Ishikawa (cell line): ENCODE results near the gene GCNT3.

Experiments used
- CEBPB ChIP-seq: IDR thresholded peaks from 2 replicates; pipeline ENCODE4 v1.6.1; 2012
- CREB1 ChIP-seq: IDR thresholded peaks from 2 replicates; pipeline ENCODE4 v1.6.1; 2012; ENCODE audit warnings: low read depth
- EGR1 ChIP-seq: IDR thresholded peaks from 2 replicates; pipeline ENCODE4 v1.6.1; 2012
- EP300 ChIP-seq: IDR thresholded peaks from 2 replicates; pipeline ENCODE4 v1.6.1; 2012; ENCODE audit warnings: borderline replicate concordance
- FOXM1 ChIP-seq: IDR thresholded peaks from 2 replicates; pipeline ENCODE4 v1.6.1; 2012; ENCODE audit warnings: low read depth, borderline replicate concordance
- NFIC ChIP-seq: IDR thresholded peaks from 2 replicates; pipeline ENCODE4 v1.6.1; 2012
- RAD21 ChIP-seq: IDR thresholded peaks from 2 replicates; pipeline ENCODE4 v1.6.1; 2012; ENCODE audit warnings: low read depth
- REST ChIP-seq: IDR thresholded peaks from 2 replicates; pipeline ENCODE4 v1.6.1; 2012; ENCODE audit warnings: low read depth, mild to moderate bottlenecking
- TAF1 ChIP-seq: IDR thresholded peaks from 2 replicates; pipeline ENCODE4 v1.6.1; 2012; ENCODE audit warnings: low read depth, mild to moderate bottlenecking
- TCF12 ChIP-seq: IDR thresholded peaks from 2 replicates; pipeline ENCODE4 v1.6.1; 2012; ENCODE audit warnings: low read depth
- TEAD4 ChIP-seq: IDR thresholded peaks from 2 replicates; pipeline ENCODE4 v1.6.1; 2012
- YY1 ChIP-seq: IDR thresholded peaks from 2 replicates; pipeline ENCODE4 v1.6.1; 2012; ENCODE audit warnings: low read depth
- ZBTB7A ChIP-seq: IDR thresholded peaks from 2 replicates; pipeline ENCODE4 v1.6.1; 2012; ENCODE audit warnings: low read depth
- TF ChIP-seq, protein P1 (sequence below): IDR thresholded peaks from 2 replicates; pipeline ENCODE4 v1.6.1; 2012
- TF ChIP-seq, protein P2 (sequence below): IDR thresholded peaks from 2 replicates; pipeline ENCODE4 v1.6.1; 2012

Gene GCNT3, protein sequence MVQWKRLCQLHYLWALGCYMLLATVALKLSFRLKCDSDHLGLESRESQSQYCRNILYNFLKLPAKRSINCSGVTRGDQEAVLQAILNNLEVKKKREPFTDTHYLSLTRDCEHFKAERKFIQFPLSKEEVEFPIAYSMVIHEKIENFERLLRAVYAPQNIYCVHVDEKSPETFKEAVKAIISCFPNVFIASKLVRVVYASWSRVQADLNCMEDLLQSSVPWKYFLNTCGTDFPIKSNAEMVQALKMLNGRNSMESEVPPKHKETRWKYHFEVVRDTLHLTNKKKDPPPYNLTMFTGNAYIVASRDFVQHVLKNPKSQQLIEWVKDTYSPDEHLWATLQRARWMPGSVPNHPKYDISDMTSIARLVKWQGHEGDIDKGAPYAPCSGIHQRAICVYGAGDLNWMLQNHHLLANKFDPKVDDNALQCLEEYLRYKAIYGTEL

GRCh38 chr15:59611276-59612260 is at the start of gene GCNT3:
GCNT3 (plus strand) TSS chr15:59611783; CDS start chr15:59618239, 6,456 bp downstream.
- TF ChIP-seq ZBTB7A: no peak
- TF ChIP-seq, protein P1, sequence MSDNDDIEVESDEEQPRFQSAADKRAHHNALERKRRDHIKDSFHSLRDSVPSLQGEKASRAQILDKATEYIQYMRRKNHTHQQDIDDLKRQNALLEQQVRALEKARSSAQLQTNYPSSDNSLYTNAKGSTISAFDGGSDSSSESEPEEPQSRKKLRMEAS: no peak
- TF ChIP-seq TAF1: no peak
- no peak for TF ChIP-seq CREB1
- TF ChIP-seq RAD21: no peak
- no peak for TF ChIP-seq YY1
- no peak for TF ChIP-seq EGR1
- TF ChIP-seq EP300: no peak
- TF ChIP-seq, protein P2, sequence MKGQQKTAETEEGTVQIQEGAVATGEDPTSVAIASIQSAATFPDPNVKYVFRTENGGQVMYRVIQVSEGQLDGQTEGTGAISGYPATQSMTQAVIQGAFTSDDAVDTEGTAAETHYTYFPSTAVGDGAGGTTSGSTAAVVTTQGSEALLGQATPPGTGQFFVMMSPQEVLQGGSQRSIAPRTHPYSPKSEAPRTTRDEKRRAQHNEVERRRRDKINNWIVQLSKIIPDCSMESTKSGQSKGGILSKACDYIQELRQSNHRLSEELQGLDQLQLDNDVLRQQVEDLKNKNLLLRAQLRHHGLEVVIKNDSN: no peak
- no peak for TF ChIP-seq TCF12
- no peak for TF ChIP-seq CEBPB
- no peak for TF ChIP-seq FOXM1
- no peak for TF ChIP-seq TEAD4
- no peak for TF ChIP-seq NFIC
- no peak for TF ChIP-seq REST

DNA sequence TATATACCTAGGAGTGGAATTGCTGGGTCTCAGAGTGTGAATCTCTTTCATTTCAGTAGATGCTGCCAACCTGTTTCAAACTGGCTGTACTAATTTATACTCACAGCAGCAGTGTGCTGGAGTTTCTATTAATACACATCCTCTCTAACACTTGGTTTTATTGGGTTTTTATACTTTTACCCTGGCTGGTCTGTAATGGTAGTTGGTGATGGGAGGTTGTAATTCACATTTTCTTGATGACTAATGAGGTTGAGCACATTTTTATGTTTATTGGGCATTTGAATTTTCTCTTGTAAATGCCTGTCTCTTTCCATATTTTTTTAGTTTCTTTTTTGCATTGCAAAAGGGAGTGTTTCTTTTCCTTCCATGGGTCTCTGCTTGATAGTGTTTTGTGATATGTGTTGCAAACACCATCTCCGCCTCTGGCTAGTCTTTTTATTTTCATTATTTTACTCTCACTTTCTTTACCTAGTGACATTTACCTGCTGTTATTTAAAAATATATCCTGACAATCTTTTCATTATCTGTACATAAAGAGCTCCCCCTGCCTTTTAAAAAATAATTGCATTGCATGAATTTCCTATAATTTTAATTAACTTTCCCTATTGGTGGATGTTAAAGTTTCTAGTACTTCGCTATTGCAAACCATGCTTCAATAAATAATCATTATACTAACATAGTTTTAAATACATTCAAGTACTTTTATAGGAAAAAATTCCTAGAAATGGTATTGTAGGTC is 49.0 kb upstream of the GCNT3 start:
- TF ChIP-seq, protein P1: no peak
- no peak for TF ChIP-seq CEBPB
- TF ChIP-seq TAF1: no peak
- no peak for TF ChIP-seq RAD21
- TF ChIP-seq EP300: no peak
- TF ChIP-seq CREB1: no peak
- TF ChIP-seq REST: no peak
- no peak for TF ChIP-seq TCF12
- no peak for TF ChIP-seq ZBTB7A
- no peak for TF ChIP-seq TEAD4
- TF ChIP-seq NFIC: no peak
- TF ChIP-seq EGR1: no peak
- TF ChIP-seq, protein P2: no peak
- TF ChIP-seq FOXM1: no peak
- TF ChIP-seq YY1: no peak

- TF ChIP-seq FOXM1 (no peak), REST (no peak), CEBPB (no peak), ZBTB7A (no peak), YY1 (no peak), EGR1 (no peak), EP300 (no peak), RAD21 (no peak), NFIC (no peak), TAF1 (no peak), TCF12 (no peak)
- TF ChIP-seq, protein P1: no peak
- TF ChIP-seq, protein P2: no peak
Measured at GRCh38 chr15:59565299-59565698, 46.3 kb upstream of the GCNT3 start.
